H1 (cell line): ENCODE results near the gene SPOCK1. TPM values are rescaled to one million over a fixed set of nuclear protein-coding genes. Genes with fewer than 3 reads are reported as not detected.

Experiments used
- CTCF ChIA-PET: fragments of 300-600 bp; sonication (Branson Sonifier 250); formaldehyde crosslinking; loops from one replicate; lab custom pipeline; 2021; ENCODE audit not compliant: partially characterized antibody; lab: Charles Lee
- POLR2A ChIA-PET: fragments of 300-600 bp; sonication (Branson Sonifier 250); formaldehyde crosslinking; loops from one replicate; lab custom pipeline; 2021; ENCODE audit warnings: inconsistent platforms; ENCODE audit not compliant: partially characterized antibody; lab: Charles Lee
- DNase-seq, 2 experiments: peaks; one replicate each; pipeline versions ENCODE4 v3.0.0 to v3.0.0-alpha.2; 2010 to 2022; ENCODE audit warnings: low spot score in 2 of 2, low read depth in 1 of 2, mixed read lengths in 1 of 2
- FAIRE-seq: peaks from 2 replicates; lab custom pipeline; 2011; peaks lifted over from hg19 to GRCh38; lab: Jason Lieb, UNC
- H2AFZ ChIP-seq: 2 replicates; pipeline ENCODE4 v1.8.1; 2012; ENCODE audit warnings: low read length, inconsistent platforms
- H2AK5ac ChIP-seq: 2 replicates; pipeline ENCODE4 v1.6.1; 2013; ENCODE audit warnings: low read depth, low read length
- H2BK120ac ChIP-seq: replicated peaks from 2 replicates; pipeline ENCODE3; 2013; ENCODE audit warnings: low read depth, low read length, inconsistent platforms
- H2BK12ac ChIP-seq: 2 replicates; pipeline ENCODE4 v1.6.1; 2013; ENCODE audit warnings: low read depth, low read length
- H2BK15ac ChIP-seq: 2 replicates; pipeline ENCODE4 v1.6.1; 2013; ENCODE audit warnings: low read length
- H2BK20ac ChIP-seq: 2 replicates; pipeline ENCODE4 v1.6.1; 2013; ENCODE audit warnings: low read length
- H2BK5ac ChIP-seq: 2 replicates; pipeline ENCODE4 v1.6.1; 2013; ENCODE audit warnings: low read depth, low read length
- H3K14ac ChIP-seq: 2 replicates; pipeline ENCODE4 v1.6.1; 2013; ENCODE audit warnings: inconsistent platforms; ENCODE audit not compliant: insufficient read length
- H3K18ac ChIP-seq: 2 replicates; pipeline ENCODE4 v1.6.1; 2013; ENCODE audit warnings: low read length; ENCODE audit errors: extremely low read depth
- H3K23ac ChIP-seq: 2 replicates; pipeline ENCODE4 v1.6.1; 2013; ENCODE audit warnings: inconsistent platforms; ENCODE audit not compliant: insufficient read length
- H3K23me2 ChIP-seq: 2 replicates; pipeline ENCODE4 v1.6.1; 2013; ENCODE audit warnings: low read depth, low read length
- H3K27ac ChIP-seq: 2 replicates; pipeline ENCODE4 v1.6.1; 2011; ENCODE audit warnings: low read depth, low read length, inconsistent platforms
- H3K27me3 ChIP-seq, 4 experiments: replicated peaks in 1 of 4; 1 replicate in 1 of 4; 2 replicates in 3 of 4; pipeline versions ENCODE4 v1.6.1 to v1.8.1; 2011 to 2013; ENCODE audit warnings: low read length in 3 of 4, mild to moderate bottlenecking in 3 of 4, inconsistent platforms in 2 of 4, mixed read lengths in 2 of 4, moderate library complexity in 1 of 4; ENCODE audit not compliant: control insufficient read depth in 3 of 4, insufficient read depth in 3 of 4; ENCODE audit errors: extremely low read depth in 1 of 4
- H3K36me3 ChIP-seq, 4 experiments: 2 replicates each; pipeline versions ENCODE4 v1.6.1 to v1.8.1; 2011 to 2013; ENCODE audit warnings: mild to moderate bottlenecking in 4 of 4, low read length in 3 of 4, moderate library complexity in 2 of 4, control low read depth in 1 of 4, inconsistent platforms in 1 of 4; ENCODE audit not compliant: insufficient read depth in 4 of 4, control insufficient read depth in 2 of 4
- H3K4ac ChIP-seq: replicated peaks from 2 replicates; pipeline ENCODE3; 2013; ENCODE audit warnings: low read length, low read depth, mixed read lengths, inconsistent platforms; ENCODE audit not compliant: insufficient read length
- H3K4me1 ChIP-seq, 4 experiments: replicated peaks in 1 of 4; 1 replicate in 1 of 4; 2 replicates in 3 of 4; pipeline versions ENCODE4 v1.6.1 to v1.8.1; 2011 to 2013; ENCODE audit warnings: low read length in 3 of 4, inconsistent platforms in 2 of 4, mixed read lengths in 1 of 4; ENCODE audit not compliant: insufficient read depth in 4 of 4, control insufficient read depth in 3 of 4
- H3K4me2 ChIP-seq, 2 experiments: 2 replicates each; pipeline versions ENCODE4 v1.6.1 to v1.8.1; 2011 to 2013; ENCODE audit warnings: low read depth in 2 of 2, low read length in 2 of 2, control low read depth in 1 of 2, inconsistent platforms in 1 of 2, mild to moderate bottlenecking in 1 of 2; ENCODE audit not compliant: insufficient read depth in 1 of 2
- H3K4me3 ChIP-seq, 4 experiments: fragments of 200-600, 300-600 bp in 1 of 4; sonication (generic), shearing (Covaris generic), sonication (Bioruptor Twin) in 1 of 4; 2 replicates each; pipeline versions ENCODE4 v1.5.1 to v1.8.1; 2011 to 2016; ENCODE audit warnings: low read length in 4 of 4, low read depth in 3 of 4, control low read depth in 2 of 4, inconsistent platforms in 2 of 4, mild to moderate bottlenecking in 2 of 4, mixed read lengths in 1 of 4, moderate library complexity in 1 of 4; ENCODE audit not compliant: insufficient read depth in 2 of 4; ENCODE audit errors: extremely low read depth in 1 of 4
- H3K56ac ChIP-seq: replicated peaks from 2 replicates; pipeline ENCODE3; 2013; ENCODE audit warnings: low read depth, mild to moderate bottlenecking, mixed read lengths, low read length, inconsistent platforms; ENCODE audit not compliant: insufficient read length
- H3K79me1 ChIP-seq: 2 replicates; pipeline ENCODE4 v1.6.1; 2013; ENCODE audit warnings: low read depth, low read length, control low read depth
- H3K79me2 ChIP-seq, 2 experiments: 2 replicates each; pipeline versions ENCODE4 v1.6.1 to v1.8.1; 2012 to 2013; ENCODE audit warnings: low read length in 2 of 2, mild to moderate bottlenecking in 2 of 2, inconsistent platforms in 1 of 2; ENCODE audit not compliant: insufficient read depth in 2 of 2, control insufficient read depth in 1 of 2
- H3K9ac ChIP-seq, 4 experiments: replicated peaks in 1 of 4; 1 replicate in 1 of 4; 2 replicates in 3 of 4; pipeline versions ENCODE4 v1.6.1 to v1.8.1; 2011 to 2013; ENCODE audit warnings: low read depth in 3 of 4, low read length in 3 of 4, control low read depth in 2 of 4, mild to moderate bottlenecking in 2 of 4, moderate library complexity in 2 of 4, inconsistent platforms in 1 of 4; ENCODE audit errors: extremely low read depth in 1 of 4
- H3K9me3 ChIP-seq, 2 experiments: 2 replicates each; pipeline versions ENCODE4 v1.6.1 to v1.8.1; 2012 to 2013; ENCODE audit warnings: mild to moderate bottlenecking in 2 of 2, moderate library complexity in 2 of 2, control low read depth in 1 of 2, inconsistent platforms in 1 of 2, low read depth in 1 of 2, low read length in 1 of 2, mixed read lengths in 1 of 2; ENCODE audit not compliant: insufficient read depth in 2 of 2
- H4K20me1 ChIP-seq, 2 experiments: replicated peaks in 1 of 2; 2 replicates each; pipeline versions ENCODE3 to v1.8.1; 2011 to 2013; ENCODE audit warnings: inconsistent platforms in 2 of 2, low read length in 2 of 2, mild to moderate bottlenecking in 1 of 2; ENCODE audit not compliant: insufficient read depth in 2 of 2, control insufficient read depth in 1 of 2
- H4K5ac ChIP-seq: 2 replicates; pipeline ENCODE4 v1.6.1; 2013; ENCODE audit warnings: low read length, low read depth, mixed read lengths, inconsistent platforms; ENCODE audit not compliant: insufficient read length
- H4K8ac ChIP-seq: 2 replicates; pipeline ENCODE4 v1.8.0; 2013; ENCODE audit warnings: mild to moderate bottlenecking, moderate library complexity, low read length, inconsistent platforms; ENCODE audit not compliant: insufficient read depth; ENCODE audit errors: extremely low read depth
- H4K91ac ChIP-seq: replicated peaks from 2 replicates; pipeline ENCODE3; 2013; ENCODE audit warnings: low read length, mixed read lengths, inconsistent platforms; ENCODE audit not compliant: insufficient read length
- BRCA1 ChIP-seq: IDR thresholded peaks from 2 replicates; pipeline ENCODE4 v1.6.1; 2012; ENCODE audit warnings: low read depth, low read length, improper control_type of control experiment
- EP300 ChIP-seq, 2 experiments: IDR thresholded peaks; 1 replicate in 1 of 2; 2 replicates in 1 of 2; pipeline ENCODE4 v1.6.1; 2011 to 2012; ENCODE audit warnings: low read depth in 2 of 2, low read length in 2 of 2, mild to moderate bottlenecking in 2 of 2, borderline replicate concordance in 1 of 2, inconsistent platforms in 1 of 2, moderate library complexity in 1 of 2
- MAFK ChIP-seq: IDR thresholded peaks from 2 replicates; pipeline ENCODE4 v1.6.1; 2012; ENCODE audit warnings: low read depth, mild to moderate bottlenecking, improper control_type of control experiment, low read length
- MAX ChIP-seq: IDR thresholded peaks from 2 replicates; pipeline ENCODE4 v1.6.1; 2012; ENCODE audit warnings: inconsistent platforms
- RXRA ChIP-seq: IDR thresholded peaks from 2 replicates; pipeline ENCODE4 v1.6.1; 2011; ENCODE audit warnings: low read depth, mild to moderate bottlenecking, low read length, moderate library complexity; ENCODE audit not compliant: insufficient read depth
- SP4 ChIP-seq: IDR thresholded peaks from 2 replicates; pipeline ENCODE4 v1.6.1; 2012; ENCODE audit warnings: low read length, inconsistent platforms
- TAF7 ChIP-seq: optimal IDR thresholded peaks from 2 replicates; pipeline ENCODE3; 2011; ENCODE audit warnings: low read depth, mild to moderate bottlenecking, inconsistent platforms, low read length, moderate library complexity, borderline replicate concordance
- WGBS, 2 experiments: shearing (Covaris generic) in 1 of 2; methylation state at CpG; one replicate each; pipeline versions ENCODE4 v1.1.6 to v1.1.7; 2013 to 2015; ENCODE audit warnings: low lambda C conversion rate in 2 of 2, mixed read lengths in 2 of 2, inconsistent platforms in 1 of 2, low coverage in 1 of 2, missing lambda C conversion rate in 1 of 2; ENCODE audit not compliant: insufficient replicate concordance in 2 of 2, insufficient coverage in 1 of 2, insufficient read length in 1 of 2; ENCODE audit errors: extremely low coverage in 1 of 2, missing lambda C conversion rate in 1 of 2; 5-methylcytosine and 5-hydroxymethylcytosine counted together
- polyA plus RNA-seq, 7 experiments: library from polyadenylated mRNA; depleted of rRNA in 3 of 7; stranded (reverse) in 5 of 7; unstranded in 2 of 7; fragments of >200 nt in 5 of 7; fragments of 200-250 nt in 2 of 7; gene quantifications; 1 replicate in 5 of 7; 2 replicates in 1 of 7; 4 replicates in 1 of 7; pipeline versions ENCODE4 v1.2.1 to v1.2.3, GENCODE V29; 2011 to 2013; ENCODE audit warnings: missing spikeins in 2 of 7, mixed read lengths in 2 of 7
- total RNA-seq: library from RNA; stranded (reverse); fragmentation: NEBNext Ultra II Directional; extraction: Animal tissue kit (Norgen Biotek cat#: 25700); gene quantifications from 2 replicates; pipeline ENCODE4 v1.2.1, GENCODE V29; 2021
- TF ChIP-seq, protein P1 (sequence below), 3 experiments: IDR thresholded peaks; 1 replicate in 2 of 3; 2 replicates in 1 of 3; pipeline versions ENCODE4 v1.5.1 to v1.6.1; 2011; ENCODE audit warnings: low read length in 3 of 3, mild to moderate bottlenecking in 3 of 3, inconsistent platforms in 2 of 3, low read depth in 1 of 3, moderate library complexity in 1 of 3; ENCODE audit not compliant: insufficient read depth in 1 of 3; ENCODE audit errors: control extremely low read depth in 1 of 3

SPOCK1 gene
- total and polyA plus RNA-seq, 2 of the 8 experiments (the other 6 are each of a cell fraction or from before 2014, with no cell fraction given), result 6.9 to 18.1 TPM

DNA sequence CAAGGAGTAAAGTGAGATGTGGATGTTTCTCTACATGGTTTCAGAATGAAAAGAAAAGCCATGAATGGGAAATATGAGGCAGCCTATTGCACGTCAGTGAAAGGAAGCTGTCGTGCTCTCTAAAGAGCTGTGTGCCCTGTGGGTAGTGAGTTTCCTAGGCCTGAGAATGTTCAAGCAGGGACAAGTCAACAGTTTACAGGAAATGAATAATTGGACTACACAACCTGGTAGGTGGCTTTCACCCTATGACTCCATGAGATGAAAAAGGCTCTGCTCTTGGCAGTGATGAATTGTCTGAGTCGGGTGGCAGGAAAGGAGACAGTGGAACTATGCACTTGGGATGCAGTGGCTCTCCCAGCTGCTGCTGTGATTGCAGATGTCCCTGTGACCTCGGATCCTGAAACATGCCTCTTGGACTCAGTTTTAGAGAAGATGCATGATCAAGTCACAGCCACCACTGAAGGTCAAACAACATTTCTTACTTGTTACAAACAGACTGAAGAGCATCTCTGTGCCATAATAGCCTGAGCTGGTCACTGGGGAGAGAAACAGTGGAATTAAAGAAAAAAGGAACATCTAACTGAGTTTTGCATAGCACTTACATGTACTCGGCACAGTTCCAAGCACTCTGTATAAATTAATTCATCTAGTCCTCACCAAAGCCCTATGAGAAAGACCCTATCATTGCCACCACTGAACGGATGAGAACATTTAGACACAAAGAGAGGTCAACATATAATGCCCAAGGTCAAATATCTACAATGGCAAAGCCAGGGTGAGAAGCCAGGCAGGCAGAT, 293.7 kb downstream of the SPOCK1 start:
- no peak overlapping the region for H2BK20ac ChIP-seq
- H3K18ac ChIP-seq, result no peak overlapping the region
- H2BK120ac ChIP-seq, result no peak overlapping the region
- H2BK12ac ChIP-seq, result peak overlapping the region; percentile 7; the same call in 1 of the 2 replicates
- no peak overlapping the region for H2BK15ac ChIP-seq
- FAIRE-seq (no peak), DNase-seq (no peak)
- no peak overlapping the region for H3K4me3 ChIP-seq
- no peak overlapping the region for H2AFZ ChIP-seq
- H3K56ac ChIP-seq, result no peak overlapping the region
- H2AK5ac ChIP-seq, result no peak overlapping the region
- no peaks in the 10 kb centered on the region for H3K79me2 ChIP-seq
- peaks cover 0 to 6% (median 4%) of the 10 kb centered on the region in 4 experiments; a peak in 5 of 7 replicates for H3K4me1 ChIP-seq
- H3K14ac ChIP-seq, result no peak overlapping the region
- no peak overlapping the region for H2BK5ac ChIP-seq
- H3K9me3 ChIP-seq, result no peaks in the 10 kb centered on the region
- H3K4me2 ChIP-seq, result no peak overlapping the region
- H3K79me1 ChIP-seq, result no peaks in the 10 kb centered on the region
- no peak overlapping the region for H3K27ac ChIP-seq
- no peak overlapping the region for H3K9ac ChIP-seq
- H3K4ac ChIP-seq, result no peak overlapping the region
- no peak overlapping the region for H4K5ac ChIP-seq
- no peaks in the 10 kb centered on the region for H3K27me3 ChIP-seq
- ChIA-PET POLR2A (interaction anchor here (0.6 kb wide), 1 partner anchor 944 kb away, joined by 3 read pairs; no protein-coding TSS in a partner anchor), CTCF (interaction anchor here (0.9 to 2.1 kb wide), 9 partner anchors 14 to 919 kb away, joined by 3 to 6 read pairs (median 3); no protein-coding TSS in a partner anchor)
- no peaks in the 10 kb centered on the region for H3K36me3 ChIP-seq
- 88% methylated on average over 6 of the region's 6 CpGs; no CpG with 5 or more reads in 1 of the 2 experiments for WGBS, 2 experiments
- no peak overlapping the region for H3K23ac ChIP-seq
- no peak overlapping the region for H4K91ac ChIP-seq
- no peaks in the 10 kb centered on the region for H3K23me2 ChIP-seq
- no peak overlapping the region for H4K8ac ChIP-seq
- no peaks in the 10 kb centered on the region for H4K20me1 ChIP-seq
- TF ChIP-seq BRCA1, result no peak
- no peak for TF ChIP-seq SP4
- no peak for TF ChIP-seq EP300 (IDR thresholded peaks at IDR 0.05; ENCODE audit: borderline replicate concordance in 1 of 2, low read depth in 2 of 2, low read length in 2 of 2)
- TF ChIP-seq, protein P1, sequence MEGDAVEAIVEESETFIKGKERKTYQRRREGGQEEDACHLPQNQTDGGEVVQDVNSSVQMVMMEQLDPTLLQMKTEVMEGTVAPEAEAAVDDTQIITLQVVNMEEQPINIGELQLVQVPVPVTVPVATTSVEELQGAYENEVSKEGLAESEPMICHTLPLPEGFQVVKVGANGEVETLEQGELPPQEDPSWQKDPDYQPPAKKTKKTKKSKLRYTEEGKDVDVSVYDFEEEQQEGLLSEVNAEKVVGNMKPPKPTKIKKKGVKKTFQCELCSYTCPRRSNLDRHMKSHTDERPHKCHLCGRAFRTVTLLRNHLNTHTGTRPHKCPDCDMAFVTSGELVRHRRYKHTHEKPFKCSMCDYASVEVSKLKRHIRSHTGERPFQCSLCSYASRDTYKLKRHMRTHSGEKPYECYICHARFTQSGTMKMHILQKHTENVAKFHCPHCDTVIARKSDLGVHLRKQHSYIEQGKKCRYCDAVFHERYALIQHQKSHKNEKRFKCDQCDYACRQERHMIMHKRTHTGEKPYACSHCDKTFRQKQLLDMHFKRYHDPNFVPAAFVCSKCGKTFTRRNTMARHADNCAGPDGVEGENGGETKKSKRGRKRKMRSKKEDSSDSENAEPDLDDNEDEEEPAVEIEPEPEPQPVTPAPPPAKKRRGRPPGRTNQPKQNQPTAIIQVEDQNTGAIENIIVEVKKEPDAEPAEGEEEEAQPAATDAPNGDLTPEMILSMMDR (IDR thresholded peaks at IDR 0.05; ENCODE audit: control extremely low read depth in 1 of 3, insufficient read depth in 1 of 3, low read depth in 1 of 3, low read length in 3 of 3), result no peak
- TF ChIP-seq MAX, result no peak
- TF ChIP-seq RXRA, result no peak
- no peak for TF ChIP-seq TAF7
- no peak for TF ChIP-seq MAFK
